Vagina (tissue), 2 donors: Measurements from ENCODE around the gene TTC33.

ENCODE experiments used
- CTCF ChIP-seq, 3 experiments: fragments of 450-650 bp in 2 of 3; fragments of 200-600 bp in 1 of 3; sonication (generic) in 1 of 3; IDR thresholded peaks; one replicate each; pipeline ENCODE4 v1.5.1; 2017 to 2019; ENCODE audit warnings: antibody characterized with exemption in 3 of 3, mild to moderate bottlenecking in 2 of 3, moderate library complexity in 2 of 3
- POLR2A ChIP-seq, 2 donors: fragments of 450-650 bp; IDR thresholded peaks; one replicate each; pipeline ENCODE4 v1.6.1; 2017; ENCODE audit warnings: antibody characterized with exemption in 2 of 2, mild to moderate bottlenecking in 2 of 2, moderate library complexity in 2 of 2

- TF ChIP-seq CTCF (IDR thresholded peaks at IDR 0.05), result peak in 2 of 3 experiments; percentile 29 to 61
- TF ChIP-seq POLR2A (IDR thresholded peaks at IDR 0.05), result no peak
Measured at GRCh38 chr5:40736103-40736875, 19.5 kb downstream of the TTC33 start.
